Measurements from ENCODE around the gene TAT.
A peak's percentile ranks its signal among the peaks of the same experiment; 100 is the strongest.
"Not testable (repeated sequence)": the region's sequence is repeated elsewhere in the genome, so short reads cannot be mapped to it uniquely, and the experiment has no call there.

TAT gene

DNA sequence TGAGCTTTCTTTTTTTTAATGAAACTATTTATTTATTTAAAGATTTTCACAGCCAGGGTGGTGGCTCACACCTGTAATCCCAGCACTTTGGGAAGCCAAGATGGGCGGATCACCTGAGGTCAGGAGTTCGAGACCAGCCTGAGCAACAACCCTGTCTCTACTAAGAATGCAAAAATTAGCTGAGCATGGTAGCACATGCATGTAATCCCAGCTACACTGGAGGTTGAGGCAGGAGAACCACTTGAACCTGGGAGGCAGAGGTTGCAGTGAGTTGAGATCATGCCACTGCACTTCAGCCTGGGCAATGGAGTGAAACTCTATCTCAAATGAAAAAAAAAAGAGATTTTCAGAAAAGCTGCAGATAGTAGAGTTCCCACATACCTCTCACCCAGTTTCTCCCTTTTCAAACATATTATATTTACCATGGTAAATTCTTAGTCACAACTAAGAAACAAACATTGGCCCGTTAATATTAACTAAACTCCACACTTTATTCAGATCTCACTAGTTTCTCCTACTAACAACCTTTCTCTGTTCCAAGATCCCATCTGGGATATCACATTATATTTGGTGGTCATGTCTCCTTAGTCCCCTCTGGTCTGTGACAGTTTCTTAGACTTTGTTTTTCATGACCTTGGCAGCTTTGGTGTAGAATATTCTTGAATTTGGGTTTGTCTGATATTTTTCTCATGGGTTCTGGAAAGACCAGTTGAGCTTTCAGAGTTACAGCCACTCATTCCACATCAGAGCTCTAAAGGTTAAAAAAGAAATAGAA, 7.8 kb upstream of the TAT start:
- no peak for ATAC-seq

DNA sequence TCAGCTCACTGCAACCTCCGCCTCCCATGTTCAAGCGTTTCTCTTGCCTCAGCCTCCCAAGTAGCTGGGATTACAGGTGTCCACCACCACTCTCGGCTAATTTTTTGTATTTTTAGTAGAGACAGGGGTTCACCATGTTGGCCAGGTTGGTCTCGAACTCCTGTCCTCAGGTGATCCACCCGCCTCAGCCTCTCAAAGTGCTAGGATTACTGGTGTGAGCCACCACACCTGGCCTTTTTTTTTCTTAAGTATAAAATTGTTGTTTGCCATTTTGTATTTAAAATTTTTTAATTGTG, 5.6 kb upstream of the TAT start:
- not testable (repeated sequence) for ATAC-seq

DNA sequence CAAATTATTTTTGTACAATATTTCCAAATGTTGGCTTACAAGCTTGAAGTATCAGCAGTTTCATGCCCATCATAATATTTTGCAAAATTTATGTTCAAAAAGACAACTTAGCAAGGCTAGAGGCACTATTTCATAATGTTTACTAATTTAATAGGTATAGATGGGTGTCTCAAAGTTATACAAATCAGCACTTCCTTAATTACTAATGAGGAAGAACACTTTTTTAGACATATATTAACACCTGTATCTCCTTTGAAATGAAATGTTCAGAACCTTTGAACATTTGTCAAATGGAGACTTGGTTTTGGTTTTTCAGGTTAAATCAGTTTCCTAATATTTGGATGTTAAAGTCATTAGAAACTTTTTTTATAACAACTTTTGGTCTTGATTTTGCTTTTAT, 2.2 kb downstream of the TAT start:
- ATAC-seq, result no peak

DNA sequence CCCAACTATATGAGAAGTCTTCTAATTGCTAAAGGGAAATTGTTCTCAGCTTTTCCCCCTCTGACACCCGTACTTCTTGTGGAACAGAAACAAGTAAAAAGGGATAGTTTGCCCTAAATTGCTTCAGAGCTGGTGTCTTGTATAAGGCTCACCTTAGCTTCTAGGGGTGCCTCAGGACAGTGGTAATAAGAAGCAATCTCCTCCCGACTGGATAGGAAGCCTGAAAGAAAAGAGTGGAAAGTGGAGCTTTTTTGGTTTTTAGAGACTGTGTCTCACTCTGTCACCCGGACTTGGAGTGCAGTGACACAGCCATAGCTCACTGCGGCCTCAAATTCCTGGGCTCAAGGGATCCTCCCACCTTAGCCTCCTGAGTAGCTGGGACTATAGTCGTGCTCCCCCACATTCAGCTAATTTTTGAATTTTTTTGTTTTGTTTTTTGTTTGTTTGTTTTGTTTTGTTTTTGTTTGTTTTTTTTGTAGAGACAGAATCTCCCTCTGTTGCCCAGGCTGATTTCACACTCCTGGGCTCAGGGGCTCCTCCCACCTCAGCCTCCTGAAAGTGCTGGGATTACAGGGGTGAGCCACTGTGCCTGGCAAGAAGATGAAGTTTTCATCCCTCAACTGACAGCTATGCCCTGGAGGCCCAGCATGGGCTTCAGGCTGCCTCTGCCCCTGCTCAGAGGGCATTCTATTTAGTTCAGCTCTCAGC, 3.4 kb downstream of the TAT start:
- no peak for ATAC-seq

DNA sequence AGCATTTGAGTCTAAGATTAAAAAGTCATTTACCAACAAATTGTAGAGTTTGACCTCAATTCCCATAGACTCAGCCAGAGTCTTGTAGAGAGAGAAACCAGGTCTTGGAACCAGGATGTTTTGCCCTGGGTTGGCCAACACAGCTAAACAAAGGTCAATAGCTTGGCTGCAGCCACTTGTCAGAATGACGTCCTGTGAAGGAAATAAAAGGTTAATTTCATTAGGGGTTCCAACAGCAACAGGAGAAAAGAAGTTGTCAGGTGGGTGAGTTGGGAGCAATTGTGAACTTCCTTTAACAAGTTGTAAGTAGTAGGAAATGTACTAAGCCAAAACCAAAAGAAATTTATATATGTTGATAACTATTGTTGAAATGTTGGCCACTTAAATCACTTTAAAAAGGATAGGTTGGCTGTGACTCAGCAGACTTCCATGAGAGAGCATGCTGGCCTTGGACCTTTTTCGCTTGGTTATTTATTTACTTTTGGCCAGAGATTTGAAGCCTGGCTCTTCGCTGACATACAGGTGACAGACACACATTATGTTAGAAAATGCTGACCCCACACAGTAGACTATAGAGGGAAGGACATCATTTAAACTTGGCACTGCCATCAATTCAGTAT, 4.3 kb downstream of the TAT start:
- no peak for ATAC-seq

DNA sequence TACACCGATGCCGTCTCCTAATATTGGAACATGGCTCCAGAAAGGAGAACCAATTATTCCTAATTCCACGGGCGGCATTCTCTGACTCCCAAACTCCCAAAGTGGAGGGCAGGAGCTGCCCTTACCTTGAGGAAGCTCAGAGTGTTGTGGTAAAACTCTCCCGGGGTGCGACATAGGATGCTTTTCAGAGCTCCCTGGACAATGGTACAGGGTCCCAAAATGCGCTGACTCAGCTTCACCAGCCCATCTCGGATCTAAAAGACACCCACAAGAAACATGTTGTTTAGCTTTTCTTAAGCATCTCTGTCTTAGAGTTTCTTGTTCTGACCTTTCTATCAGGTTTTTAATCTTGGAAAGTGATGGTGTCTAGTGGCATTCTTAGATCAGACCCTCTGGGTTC, 6.7 kb downstream of the TAT start:
- ATAC-seq, result no peak

DNA sequence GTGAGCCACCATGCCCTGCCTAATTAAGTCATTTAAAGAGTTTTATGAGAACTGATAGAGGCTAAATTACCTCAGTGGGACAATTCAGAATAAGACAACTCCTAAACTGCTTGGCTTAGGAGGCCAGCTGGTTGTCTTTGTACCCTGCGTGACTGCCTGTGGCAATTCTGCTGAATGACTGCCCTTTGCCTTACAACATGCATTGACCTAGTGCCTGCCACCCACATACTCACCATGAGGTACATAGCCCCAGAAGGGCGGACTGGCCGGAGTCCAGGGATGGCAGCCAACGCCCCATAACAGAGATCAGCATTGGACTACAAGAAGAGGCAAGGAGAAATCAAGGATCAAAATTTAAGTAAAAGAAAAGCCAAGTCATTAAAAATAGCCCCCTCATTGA, 7.3 kb downstream of the TAT start:
- ATAC-seq, result no peak

DNA sequence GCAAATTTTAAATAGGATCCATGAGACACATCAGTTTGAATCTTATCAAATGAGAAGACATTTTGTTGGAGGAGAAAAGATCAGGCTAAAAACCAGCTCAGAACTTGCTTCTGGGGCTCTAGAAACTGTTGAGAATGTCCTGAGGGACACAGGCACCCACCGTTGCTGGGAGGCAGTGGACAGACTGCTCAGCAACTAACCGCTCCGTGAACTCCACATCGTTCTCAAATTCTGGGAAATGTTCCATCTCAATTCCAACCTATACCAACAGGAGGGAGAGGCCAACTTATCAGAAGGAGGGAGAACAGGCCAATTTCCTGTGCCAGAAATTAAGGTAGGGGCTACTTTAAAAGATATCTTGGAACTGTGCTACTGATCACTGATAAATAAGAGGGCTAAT, 8.3 kb downstream of the TAT start:
- no peak for ATAC-seq

DNA sequence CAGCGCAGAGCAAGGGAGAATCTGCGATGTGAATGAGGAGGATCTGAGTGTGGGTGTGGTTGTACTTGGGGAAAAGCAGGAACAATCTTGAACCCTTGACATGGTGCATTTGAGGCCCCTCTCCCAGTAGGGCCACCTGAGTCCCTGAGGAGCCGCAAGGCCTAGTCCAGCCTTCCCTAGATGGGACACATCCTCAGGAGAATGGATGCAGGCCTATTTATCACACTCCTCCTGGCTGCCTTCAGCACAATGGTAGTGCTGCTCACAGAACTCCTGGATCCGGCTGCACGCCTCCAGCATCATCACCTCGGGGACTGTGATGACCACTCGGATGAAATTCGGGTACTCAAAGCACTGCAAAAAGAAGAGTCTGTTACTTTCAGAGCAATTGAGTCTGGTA, 9.0 kb downstream of the TAT start:
- ATAC-seq, result no peak

DNA sequence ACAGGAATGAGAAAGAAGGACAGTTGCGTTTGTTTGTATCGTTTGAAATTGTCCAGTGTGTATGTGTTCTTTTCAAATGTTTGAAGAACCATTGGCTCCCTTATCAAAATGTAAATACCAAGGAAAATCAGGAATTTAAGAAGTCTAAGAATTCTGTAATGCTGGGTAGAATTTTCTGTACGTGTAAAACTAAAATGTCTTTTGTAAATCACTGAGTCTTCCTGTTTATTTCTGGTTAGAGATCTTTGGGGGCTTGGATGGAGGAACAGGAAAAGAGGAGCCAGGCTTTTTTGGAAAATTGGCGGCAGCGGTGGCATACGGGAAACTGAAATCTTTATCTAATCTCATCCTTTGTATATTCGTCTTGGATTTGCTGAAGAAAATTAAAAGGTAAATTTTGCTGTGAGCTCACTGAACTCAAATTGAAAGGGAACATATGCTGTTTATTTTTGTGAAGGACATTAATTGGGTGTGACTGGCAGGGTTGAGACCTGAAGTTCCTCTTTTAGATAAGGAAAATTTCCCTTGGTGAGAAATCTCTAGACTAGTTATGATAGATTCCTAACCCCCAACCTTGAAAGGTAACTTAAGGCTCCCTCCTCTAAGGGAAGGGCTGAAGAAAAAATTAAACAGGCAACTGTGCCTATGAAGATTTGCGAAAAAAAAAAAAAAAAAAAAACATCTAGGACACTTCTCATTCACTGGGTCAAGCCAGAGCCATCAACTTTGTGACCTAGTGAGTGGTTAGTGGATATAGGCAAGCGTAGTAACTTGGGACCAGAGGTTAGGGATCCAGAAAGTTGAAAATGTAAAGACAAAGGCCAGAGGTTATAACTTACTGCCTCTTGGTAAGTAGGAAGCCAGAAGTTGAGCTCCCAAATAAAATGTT, 10.8 kb downstream of the TAT start:
- ATAC-seq, result no peak

DNA sequence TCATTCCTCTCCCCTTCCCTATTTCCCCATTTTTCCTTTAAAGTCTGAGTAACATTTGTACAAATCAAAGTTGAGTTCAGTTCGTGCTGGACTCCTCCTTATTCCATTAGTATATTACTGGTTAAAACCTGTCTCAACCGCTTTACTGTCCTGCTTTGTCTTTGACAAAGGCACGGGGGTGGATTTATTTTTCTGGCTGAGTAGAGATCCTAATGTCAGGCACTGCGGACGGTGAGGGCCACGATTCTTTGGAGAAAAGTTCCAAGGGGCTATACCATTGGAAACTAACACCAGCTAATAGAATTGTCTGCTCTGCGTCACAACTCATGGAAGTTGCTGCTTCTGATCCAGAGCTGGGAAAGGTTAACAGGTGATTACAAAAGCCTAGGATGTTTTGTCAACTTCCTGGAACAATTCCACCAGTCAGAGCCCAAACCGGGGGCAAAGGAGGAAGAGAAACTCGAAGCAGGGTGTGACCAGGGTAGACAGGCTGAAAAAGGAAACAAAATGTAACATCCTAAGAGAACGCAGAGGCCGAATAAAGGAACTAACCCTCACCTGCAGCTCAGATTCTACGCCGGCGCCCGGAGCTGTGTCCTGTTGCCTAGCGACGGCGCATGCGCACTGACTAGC, 12.4 kb downstream of the TAT start:
- ATAC-seq, result no peak

DNA sequence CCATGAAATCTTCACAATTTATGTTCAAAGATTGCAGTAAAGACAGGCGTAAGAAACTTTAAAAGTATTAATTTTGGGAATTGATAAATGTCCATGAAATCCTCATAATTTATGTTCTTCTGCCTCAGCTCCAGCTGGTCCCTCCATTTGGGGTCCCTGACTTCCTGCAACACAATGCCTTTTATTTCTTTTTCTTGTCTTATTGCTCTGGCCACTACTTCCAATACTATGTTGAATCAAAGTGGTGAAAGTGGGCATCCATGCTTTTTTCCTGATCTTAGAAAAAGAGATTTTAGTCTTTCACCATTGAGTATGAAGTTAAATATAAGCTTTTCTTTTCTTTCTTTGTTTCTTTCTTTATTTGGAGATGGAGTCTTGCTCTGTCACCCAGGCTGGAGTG, 14.3 kb downstream of the TAT start:
- ATAC-seq, result no peak

DNA sequence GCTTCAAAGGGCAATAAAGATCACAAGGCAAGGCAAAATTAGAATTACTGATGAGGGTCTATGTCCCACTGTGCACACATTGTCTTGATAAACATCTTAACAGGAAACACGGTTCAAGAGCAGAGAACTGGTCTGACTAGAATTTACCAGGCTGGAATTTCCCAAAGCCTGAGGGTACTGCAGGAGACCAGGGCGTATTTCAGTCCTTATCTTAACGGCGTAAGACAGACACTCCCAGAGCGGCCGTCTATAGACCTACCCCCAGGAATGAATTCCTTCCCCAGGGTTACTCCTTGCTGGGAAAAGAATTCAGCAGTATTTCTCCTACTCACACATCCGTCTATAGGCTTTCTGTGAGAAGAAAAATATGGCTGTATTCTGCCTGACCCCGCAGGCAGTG, 15.0 kb downstream of the TAT start:
- not testable (repeated sequence) for ATAC-seq

DNA sequence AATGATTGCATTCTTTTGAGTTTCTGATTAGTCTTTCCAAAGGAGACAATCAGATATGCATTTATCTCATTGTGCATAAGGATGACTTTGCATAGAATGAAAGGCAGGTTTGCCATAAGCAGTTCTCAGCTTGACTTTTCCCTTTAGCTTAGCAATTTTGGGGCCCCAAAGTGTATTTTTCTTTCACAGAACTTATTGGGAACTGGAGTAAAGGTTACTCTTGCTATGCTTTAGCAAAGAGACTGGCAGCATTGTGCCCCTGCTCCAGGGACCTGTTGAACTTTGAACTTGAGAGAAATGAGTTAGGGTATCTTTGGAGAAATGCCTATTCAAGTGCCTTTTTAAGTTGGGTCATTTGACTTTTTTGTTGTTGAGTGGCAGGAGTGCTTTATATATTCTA, 17.0 kb downstream of the TAT start:
- no peak for ATAC-seq

DNA sequence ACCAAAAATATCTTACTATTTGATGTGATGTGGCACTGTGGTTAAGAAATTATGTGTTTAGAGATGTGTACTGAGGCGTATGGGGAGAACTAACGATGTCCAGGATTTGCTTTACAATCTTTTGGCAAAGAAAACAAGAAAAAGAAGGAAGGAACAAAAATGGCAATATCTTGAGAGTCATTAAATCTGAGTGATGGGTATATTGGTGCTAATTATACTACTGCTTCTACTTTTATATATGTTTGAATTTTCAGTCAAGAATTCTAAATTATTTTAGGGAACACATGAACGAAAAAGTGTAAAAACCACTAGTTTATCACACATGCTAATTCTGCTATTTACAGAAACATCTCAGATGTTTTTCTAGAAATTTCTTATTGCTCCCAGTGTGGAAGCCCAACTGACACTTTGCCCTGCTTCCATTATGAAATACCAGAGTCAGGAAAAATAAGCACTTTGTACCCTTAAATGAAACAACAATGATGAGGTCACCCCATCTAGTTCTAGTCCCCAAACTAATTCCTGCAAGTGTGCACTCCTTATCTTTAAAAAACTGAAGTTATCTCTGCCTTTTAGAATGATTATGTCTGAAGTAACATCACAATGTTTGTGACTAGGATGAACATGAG, 18.8 kb downstream of the TAT start:
- no peak for ATAC-seq

DNA sequence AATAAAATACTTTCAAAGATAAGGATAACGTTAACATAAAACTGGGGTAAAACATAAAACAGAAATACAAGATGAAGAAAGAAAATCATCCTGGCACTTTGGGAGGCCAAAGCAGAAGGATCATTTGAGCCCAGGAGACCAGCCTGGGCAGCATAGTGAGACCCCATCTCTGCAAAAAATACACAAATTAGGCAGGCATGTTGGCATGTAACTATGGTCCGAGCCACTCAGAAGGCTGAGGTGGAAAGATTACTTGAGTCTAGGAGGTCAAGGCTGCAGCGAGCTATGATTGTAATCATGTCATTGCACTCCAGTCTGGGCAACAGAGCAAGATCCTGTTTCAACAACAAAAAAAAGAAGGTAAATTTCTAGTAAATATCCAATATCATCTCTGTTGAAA, 19.6 kb downstream of the TAT start:
- ATAC-seq, result no peak

DNA sequence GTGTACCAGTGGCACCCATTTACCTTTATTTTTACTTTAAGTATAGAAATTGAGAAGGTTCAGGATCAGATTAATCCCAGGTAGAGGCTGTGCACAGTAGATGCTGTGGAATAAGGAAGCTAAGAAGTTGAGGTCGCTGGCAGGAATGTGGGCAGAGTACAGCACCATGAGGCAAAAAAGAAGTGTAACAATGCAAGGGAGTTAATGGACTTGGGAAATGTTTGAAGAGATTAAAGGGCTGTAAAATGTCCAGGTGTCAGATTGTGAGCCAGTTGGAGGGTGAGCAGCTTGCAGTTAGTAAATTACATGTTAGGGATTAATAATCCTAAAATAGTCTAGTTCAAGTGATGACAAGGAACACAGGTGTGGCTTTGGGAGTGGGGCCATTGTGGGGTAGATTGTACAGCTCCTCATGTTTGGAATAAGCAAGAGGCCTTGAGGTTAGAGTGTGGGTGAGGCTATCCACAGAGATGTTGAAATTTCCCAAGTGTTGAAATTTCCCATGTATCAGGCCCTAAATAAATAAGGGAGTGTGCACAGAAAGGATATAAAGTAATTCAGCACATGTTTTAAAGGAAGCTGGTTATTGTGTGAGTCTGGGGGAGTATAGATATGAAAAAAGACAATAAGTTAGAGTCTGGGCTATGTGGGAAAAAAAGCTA, 21.5 kb downstream of the TAT start:
- ATAC-seq, result no peak

DNA sequence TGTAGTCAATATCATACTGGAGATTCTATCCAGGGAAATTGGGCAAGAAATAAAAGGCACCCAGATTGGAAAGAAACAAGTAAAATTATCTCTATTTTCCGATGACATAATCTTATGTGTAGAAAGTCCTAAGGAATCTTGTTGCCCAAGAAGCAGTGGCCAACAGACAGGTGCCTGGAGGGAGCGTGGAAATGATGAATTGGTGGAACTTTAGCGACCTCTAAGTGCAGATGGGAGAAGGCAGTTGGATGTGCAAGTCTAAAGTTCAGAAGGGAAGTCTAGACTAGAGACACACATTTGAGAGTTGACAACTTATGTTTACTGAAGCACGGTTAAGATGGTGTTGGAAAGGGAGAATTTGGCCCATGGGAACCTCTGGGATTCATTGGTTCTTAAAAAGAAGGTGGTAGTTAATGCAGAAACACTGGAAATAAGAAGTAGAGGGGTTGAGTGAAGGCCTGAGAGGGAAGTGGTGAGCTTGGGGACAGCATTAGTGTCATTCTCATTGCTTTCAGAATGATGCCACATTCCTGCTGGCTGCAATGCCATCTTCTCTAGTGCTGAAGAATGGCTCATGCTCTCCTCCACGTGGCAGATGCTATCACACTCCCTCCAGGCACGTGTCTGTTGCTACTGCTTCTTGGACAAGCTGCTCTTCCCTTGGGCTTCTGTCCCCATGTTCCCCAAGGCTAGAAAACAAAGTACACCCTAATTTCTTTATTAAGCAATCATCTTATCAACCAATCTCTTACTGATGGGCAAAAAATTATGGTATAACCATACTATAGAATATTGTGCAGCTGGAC, 24.0 kb downstream of the TAT start:
- no peak for ATAC-seq

DNA sequence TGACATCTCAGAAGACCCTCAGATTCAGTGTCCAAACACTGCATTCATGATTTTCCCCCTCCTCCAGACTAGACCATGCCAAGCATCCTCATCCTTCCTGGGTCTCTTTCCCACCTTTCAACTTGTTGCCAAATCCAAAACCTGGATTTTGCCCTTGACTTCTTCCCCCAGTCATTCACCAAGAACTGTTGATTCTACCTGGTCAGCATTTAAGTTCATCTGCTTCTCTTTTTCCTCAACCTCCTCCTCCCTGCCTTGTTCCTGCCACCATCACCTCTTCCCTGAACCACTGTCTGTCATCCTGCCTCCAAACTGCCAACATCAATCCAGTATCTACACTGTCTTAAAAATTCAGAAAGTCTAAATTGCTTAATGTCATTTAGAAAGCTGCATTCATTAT, 29.7 kb downstream of the TAT start:
- ATAC-seq, result no peak

DNA sequence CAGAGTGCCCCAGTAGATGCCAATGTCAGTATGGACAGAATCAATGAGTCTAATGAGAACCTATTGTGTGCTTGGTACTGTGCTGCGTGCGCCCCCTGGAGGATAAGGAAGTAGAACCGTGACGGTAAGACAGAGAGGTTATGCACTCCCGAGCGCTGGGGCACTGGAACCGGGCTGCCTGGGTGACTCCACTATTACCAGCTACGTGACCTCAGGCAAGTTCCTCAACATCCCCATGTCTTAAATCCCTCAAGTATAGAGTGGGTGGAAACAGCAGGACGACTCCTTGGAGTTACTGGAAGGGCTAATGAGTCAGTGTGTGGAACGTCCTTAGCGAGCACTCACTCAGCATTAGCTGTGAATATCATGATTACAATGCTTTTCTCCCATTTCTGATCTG, 34.5 kb downstream of the TAT start:
- ATAC-seq, result peak; percentile 44 to 70

DNA sequence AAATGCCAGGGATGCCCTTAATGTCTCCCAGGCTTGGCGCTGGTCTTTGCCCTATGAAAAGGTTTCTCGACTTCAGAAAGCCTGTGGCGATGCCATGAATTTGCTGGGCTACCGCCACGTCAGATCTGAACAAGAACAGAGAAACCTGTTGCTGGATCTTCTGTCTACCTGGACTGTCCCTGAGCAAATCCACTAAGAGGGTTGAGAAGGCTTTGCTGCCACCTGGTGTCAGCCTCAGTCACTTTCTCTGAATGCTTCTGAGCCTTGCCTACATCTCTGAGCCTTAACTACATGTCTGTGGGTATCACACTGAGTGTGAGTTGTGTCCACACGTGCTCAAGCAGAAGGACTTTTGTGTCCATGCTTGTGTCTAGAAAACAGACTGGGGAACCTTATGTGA, 39.2 kb downstream of the TAT start:
- ATAC-seq, result peak in 1 of 2 donors; percentile 16

Data from activated CD4-positive, CD25-positive, alpha-beta regulatory T cell treated with anti-CD3 and anti-CD28 coated beads, Interleukin-2, amount 50 U/mL, for 24 hours (primary cell).